Type B pancreatic cell (in vitro differentiated cells): ENCODE data around the gene GLI3. TPM values are rescaled to one million over a fixed set of nuclear protein-coding genes. Genes with fewer than 3 reads are reported as not detected.

Experiments
- DNase-seq: peaks from one replicate; pipeline ENCODE4 v3.0.0; 2021; ENCODE audit warnings: mixed read lengths; ENCODE audit not compliant: unreplicated experiment; ENCODE audit errors: extremely low spot score
- H3K27ac Mint-ChIP-seq: 2 replicates; pipeline ENCODE4 v1.8.0; 2021; ENCODE audit warnings: mild to moderate bottlenecking, mixed read lengths
- H3K27me3 Mint-ChIP-seq: 2 replicates; pipeline ENCODE4 v1.8.0; 2021; ENCODE audit warnings: mixed read lengths
- H3K36me3 Mint-ChIP-seq: 2 replicates; pipeline ENCODE4 v1.8.0; 2021; ENCODE audit warnings: mixed read lengths
- H3K4me1 Mint-ChIP-seq: one replicate; pipeline ENCODE4 v1.8.0; 2021; ENCODE audit warnings: mixed read lengths; ENCODE audit not compliant: unreplicated experiment
- H3K4me3 Mint-ChIP-seq: 2 replicates; pipeline ENCODE4 v1.8.0; 2021; ENCODE audit warnings: mild to moderate bottlenecking, mixed read lengths
- H3K9me3 Mint-ChIP-seq: 2 replicates; pipeline ENCODE4 v1.8.0; 2021; ENCODE audit warnings: mixed read lengths
- total RNA-seq: library from RNA; stranded (reverse); gene quantifications from 2 replicates; pipeline ENCODE4 v1.2.1, GENCODE V29; 2021; ENCODE audit warnings: low replicate concordance
- TF ChIP-seq, protein P1 (sequence below): fragments of 200-600 bp; sonication (generic); conservative IDR thresholded peaks from 2 replicates; pipeline ENCODE4 v1.5.0; 2021; ENCODE audit warnings: antibody characterized with exemption, mild to moderate bottlenecking

Gene GLI3
- total RNA-seq, 1 donor from 2014 or later = 141 TPM

DNA sequence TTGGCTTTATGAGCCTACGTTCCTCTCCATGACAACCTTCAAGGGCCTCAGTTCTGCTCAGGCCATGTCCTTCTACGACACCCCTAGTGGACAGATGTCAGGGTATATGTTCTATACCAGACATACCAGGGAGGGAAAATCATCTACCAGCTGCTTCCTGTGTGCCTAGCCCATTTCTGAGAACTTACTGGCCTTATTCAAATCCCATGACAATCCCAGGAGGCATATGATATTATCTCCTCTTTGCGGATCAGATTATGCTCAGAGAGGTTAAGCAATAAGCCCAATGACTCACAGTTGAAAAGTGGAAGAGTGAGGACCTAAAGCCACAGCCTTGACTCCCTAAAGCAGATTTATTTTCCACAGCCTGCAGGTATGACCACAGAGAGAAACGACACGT is 139.3 kb downstream of the GLI3 start:
- H3K4me1 Mint-ChIP-seq = peaks cover 50% of the 10 kb centered on the region
- TF ChIP-seq, protein P1, sequence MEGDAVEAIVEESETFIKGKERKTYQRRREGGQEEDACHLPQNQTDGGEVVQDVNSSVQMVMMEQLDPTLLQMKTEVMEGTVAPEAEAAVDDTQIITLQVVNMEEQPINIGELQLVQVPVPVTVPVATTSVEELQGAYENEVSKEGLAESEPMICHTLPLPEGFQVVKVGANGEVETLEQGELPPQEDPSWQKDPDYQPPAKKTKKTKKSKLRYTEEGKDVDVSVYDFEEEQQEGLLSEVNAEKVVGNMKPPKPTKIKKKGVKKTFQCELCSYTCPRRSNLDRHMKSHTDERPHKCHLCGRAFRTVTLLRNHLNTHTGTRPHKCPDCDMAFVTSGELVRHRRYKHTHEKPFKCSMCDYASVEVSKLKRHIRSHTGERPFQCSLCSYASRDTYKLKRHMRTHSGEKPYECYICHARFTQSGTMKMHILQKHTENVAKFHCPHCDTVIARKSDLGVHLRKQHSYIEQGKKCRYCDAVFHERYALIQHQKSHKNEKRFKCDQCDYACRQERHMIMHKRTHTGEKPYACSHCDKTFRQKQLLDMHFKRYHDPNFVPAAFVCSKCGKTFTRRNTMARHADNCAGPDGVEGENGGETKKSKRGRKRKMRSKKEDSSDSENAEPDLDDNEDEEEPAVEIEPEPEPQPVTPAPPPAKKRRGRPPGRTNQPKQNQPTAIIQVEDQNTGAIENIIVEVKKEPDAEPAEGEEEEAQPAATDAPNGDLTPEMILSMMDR = peak; percentile 64
- no peaks in the 10 kb centered on the region for H3K27me3 Mint-ChIP-seq
- peak overlapping the region; percentile 61 for H3K4me3 Mint-ChIP-seq
- no peaks in the 10 kb centered on the region for H3K9me3 Mint-ChIP-seq
- peaks cover 33% of the 10 kb centered on the region for H3K36me3 Mint-ChIP-seq
- DNase-seq = no peak
- peak overlapping the region; percentile 36 for H3K27ac Mint-ChIP-seq

DNA sequence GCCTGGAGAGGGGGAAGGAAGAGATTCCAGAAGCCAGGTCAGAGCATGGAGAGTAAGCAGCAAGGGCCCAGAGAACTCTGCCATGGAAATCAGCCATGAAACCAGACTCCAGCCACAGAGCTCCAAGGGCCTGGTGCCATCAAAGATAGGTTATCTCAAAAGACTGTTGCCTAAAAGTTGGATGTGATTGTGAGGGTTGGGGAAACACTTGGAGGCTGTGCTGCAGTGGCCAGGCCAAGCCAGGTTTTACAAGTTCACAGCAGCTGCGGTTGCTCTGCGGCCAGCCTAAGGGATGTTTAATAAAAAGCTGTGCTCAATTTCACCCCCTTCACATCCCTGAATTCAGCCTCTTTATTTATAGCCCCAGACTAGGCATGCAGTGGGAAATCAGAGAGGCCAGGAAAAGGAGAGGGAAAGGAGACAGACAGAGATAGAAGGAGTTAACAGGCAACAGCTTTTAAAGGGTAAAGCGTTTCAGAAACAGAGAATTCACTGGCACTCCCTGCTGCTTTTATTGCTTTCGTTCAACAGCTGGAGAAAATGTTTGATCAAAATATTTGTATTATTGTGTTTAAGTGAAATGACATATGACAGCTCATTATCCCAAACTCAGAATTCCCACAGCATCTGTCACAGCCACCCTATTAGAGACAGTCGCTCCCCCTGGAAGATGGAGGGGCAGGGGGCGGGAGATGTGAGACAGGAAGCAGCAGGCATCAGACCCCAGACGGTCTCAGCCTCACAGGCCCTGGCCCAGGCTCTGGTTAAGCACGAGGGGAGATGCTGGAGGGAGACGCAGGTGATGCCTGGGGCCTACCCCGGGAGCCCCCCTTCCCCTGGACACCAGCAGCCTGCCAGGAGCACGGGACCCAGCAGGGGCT is 140.1 kb downstream of the GLI3 start:
- no peak for DNase-seq
- peak overlapping the region; percentile 39 for H3K27ac Mint-ChIP-seq

DNA sequence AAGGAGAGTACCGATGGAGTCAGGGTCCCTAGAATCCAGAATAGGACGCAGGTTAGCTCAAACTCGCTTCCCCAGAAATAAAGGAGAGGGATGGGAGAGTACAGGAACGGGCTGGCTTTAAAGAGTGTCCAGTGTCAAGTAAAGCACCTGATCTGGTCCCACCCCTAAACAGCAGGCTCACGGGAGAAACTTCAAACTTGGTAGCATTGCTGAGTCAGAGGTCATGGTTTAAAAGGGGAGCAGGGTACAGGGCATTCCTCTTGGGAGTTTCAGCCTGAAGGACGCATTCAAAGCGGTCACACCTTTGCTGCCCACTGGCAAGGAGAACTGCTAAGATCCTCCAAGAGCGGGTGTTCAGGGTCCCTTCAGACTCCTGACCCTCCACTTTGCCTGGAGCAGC is 140.7 kb downstream of the GLI3 start:
- DNase-seq = no peak
- Mint-ChIP-seq H3K36me3 (peaks cover 34% of the 10 kb centered on the region), H3K9me3 (no peaks in the 10 kb centered on the region), H3K27me3 (no peaks in the 10 kb centered on the region), H3K4me3 (no peak overlapping the region), H3K4me1 (peaks cover 63% of the 10 kb centered on the region), H3K27ac (peak overlapping the region; percentile 25)
- TF ChIP-seq, protein P1 = no peak

More for the DNA sequence above, 140.1 kb downstream of the GLI3 start:
- H3K9me3 Mint-ChIP-seq = no peaks in the 10 kb centered on the region
- H3K4me1 Mint-ChIP-seq = peaks cover 56% of the 10 kb centered on the region
- TF ChIP-seq, protein P1 = no peak
- no peaks in the 10 kb centered on the region for H3K27me3 Mint-ChIP-seq
- H3K36me3 Mint-ChIP-seq = peaks cover 29% of the 10 kb centered on the region
- H3K4me3 Mint-ChIP-seq = peak overlapping the region; percentile 47

DNA sequence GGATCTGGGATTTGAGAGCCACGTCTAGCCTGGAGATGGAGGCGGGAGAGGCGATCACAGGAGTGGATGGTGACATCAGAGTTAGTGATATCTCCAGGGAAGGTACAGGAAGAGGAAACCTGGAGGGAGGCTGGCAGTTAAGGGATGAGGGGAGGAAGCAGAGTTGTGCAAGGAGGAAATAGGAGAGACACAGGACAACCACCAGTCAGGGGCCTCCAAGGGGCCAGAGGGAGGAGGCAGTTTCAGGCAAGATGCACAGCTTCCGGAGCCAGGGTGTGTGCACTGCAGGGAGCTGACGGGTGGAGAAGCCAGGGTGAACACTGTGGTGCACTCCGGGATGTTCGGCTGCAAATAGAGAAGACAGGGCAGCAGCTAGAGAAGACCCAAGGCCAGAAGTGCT is 141.2 kb downstream of the GLI3 start:
- no peak for DNase-seq
- peak overlapping the region; percentile 25 for H3K27ac Mint-ChIP-seq
- no peak overlapping the region for H3K4me3 Mint-ChIP-seq
- peaks cover 35% of the 10 kb centered on the region for H3K36me3 Mint-ChIP-seq
- H3K27me3 Mint-ChIP-seq = no peaks in the 10 kb centered on the region
- no peaks in the 10 kb centered on the region for H3K9me3 Mint-ChIP-seq
- TF ChIP-seq, protein P1 = no peak
- H3K4me1 Mint-ChIP-seq = peaks cover 67% of the 10 kb centered on the region

DNA sequence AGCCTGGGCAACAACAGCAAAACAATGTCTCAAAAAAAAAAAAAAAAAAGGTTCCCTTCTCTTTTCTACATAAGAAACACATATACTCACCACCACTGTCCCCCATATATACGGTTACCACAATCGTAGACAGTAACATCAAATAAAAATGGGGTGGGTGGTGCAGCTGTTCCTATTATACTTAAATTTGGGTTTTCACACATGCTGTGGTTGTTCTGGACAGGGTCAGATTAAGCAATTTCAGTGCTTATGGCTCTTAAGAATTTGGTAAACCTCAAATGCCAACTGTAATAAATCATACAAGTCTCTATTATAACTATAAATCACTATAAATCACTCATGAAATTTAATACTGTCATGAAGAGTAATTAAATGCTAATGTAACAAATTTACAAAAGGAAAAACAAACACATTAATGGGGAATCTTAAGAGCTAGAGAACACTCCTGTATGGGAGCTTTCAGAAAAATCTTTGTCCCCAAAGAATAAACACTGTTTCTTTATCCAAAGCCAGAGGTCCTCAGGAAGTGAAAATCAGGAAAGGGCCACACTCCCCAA is 143.6 kb downstream of the GLI3 start:
- TF ChIP-seq, protein P1 = no peak
- DNase-seq = no peak
- Mint-ChIP-seq H3K36me3 (peaks cover 32% of the 10 kb centered on the region), H3K9me3 (no peaks in the 10 kb centered on the region), H3K27ac (no peak overlapping the region), H3K4me1 (peaks cover 70% of the 10 kb centered on the region), H3K4me3 (no peak overlapping the region), H3K27me3 (no peaks in the 10 kb centered on the region)
